ENCODE measurements around the gene POLR2E. TPM values are rescaled to one million over a fixed set of nuclear protein-coding genes. Genes with fewer than 3 reads are reported as not detected.
"Not testable (repeated sequence)": the region's sequence is repeated elsewhere in the genome, so short reads cannot be mapped to it uniquely, and the experiment has no call there.

Gene POLR2E
- polyA plus RNA-seq, 1 donor (not counting 4 experiments of a cell fraction or from before 2014, with no cell fraction given) = 178 TPM

DNA sequence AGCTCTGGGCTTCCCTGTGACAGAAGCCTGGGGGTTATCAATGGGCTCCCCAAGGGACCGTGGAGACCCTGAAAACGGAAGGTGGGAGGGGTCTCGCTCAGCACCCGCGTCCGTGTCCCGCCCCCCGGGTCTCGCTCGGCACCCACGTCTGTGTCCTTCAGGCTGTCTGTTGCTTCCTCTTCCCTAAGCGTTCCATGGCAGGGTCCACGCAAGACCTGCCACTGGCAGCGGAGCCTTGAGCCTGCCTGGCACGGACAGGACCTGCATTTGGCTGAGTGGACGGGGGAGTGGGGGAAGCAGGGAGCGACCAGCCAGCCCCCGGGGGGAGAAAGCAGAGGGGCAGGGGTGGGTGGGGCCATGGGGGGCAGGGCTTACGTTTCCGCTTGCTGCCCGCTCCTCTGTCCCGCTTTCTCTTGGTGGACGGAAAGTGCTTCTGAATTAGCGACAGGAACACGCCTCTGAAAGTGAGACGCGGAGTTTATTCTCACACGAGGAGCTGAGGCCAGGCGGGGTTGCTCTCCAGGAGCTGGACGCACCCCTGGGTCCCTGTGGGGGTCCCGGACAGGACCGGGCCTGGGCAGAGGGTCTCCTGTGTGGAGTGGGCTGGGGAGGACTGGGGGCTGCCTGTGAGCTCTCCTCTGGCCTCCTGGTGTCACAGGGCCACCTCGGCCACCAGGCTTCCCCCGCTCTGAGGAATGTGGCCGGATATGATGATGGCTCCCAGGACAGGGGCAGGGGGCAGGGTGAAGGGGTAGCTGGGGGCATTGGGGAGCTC is 20.7 kb upstream of the POLR2E start:
- no peak overlapping the region for H3K4me2 ChIP-seq (ENCODE audit: control insufficient read depth, extremely low read depth, insufficient read depth, low read depth, low read length)
- DNase-seq (ENCODE audit: low read depth, low spot score) (no peak), FAIRE-seq (no peak)
- no peaks in the 10 kb centered on the region for H3K9me1 ChIP-seq (ENCODE audit: control insufficient read depth, extremely low read depth, insufficient read depth, low read length)
- peaks cover 3% of the 10 kb centered on the region for H4K20me1 ChIP-seq (ENCODE audit: control insufficient read depth, extremely low read depth, insufficient read depth, low read length)
- peaks cover 5% of the 10 kb centered on the region for H3K4me1 ChIP-seq (ENCODE audit: control insufficient read depth, extremely low read depth, insufficient read depth, low read length)
- H3K27ac ChIP-seq (ENCODE audit: control insufficient read depth, insufficient read depth, low read length) = no peak overlapping the region
- TF ChIP-seq, protein P1, sequence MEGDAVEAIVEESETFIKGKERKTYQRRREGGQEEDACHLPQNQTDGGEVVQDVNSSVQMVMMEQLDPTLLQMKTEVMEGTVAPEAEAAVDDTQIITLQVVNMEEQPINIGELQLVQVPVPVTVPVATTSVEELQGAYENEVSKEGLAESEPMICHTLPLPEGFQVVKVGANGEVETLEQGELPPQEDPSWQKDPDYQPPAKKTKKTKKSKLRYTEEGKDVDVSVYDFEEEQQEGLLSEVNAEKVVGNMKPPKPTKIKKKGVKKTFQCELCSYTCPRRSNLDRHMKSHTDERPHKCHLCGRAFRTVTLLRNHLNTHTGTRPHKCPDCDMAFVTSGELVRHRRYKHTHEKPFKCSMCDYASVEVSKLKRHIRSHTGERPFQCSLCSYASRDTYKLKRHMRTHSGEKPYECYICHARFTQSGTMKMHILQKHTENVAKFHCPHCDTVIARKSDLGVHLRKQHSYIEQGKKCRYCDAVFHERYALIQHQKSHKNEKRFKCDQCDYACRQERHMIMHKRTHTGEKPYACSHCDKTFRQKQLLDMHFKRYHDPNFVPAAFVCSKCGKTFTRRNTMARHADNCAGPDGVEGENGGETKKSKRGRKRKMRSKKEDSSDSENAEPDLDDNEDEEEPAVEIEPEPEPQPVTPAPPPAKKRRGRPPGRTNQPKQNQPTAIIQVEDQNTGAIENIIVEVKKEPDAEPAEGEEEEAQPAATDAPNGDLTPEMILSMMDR (optimal IDR thresholded peaks at IDR 0.05 in 1 of 3, IDR thresholded peaks at IDR 0.05 in 1 of 3, conservative IDR thresholded peaks at IDR 0.05 in 1 of 3; ENCODE audit: extremely low read depth in 1 of 3, insufficient read depth in 2 of 3, low read length in 3 of 3) = no peak
- no peak for TF ChIP-seq EZH2 (IDR thresholded peaks at IDR 0.05; ENCODE audit: low read length)
- H3K79me2 ChIP-seq (ENCODE audit: control insufficient read depth, insufficient read depth, low read length) = no peaks in the 10 kb centered on the region
- peaks cover 35 to 38% of the 10 kb centered on the region in 2 experiments for H3K36me3 ChIP-seq (ENCODE audit: control insufficient read depth in 2 of 2, extremely low read depth in 1 of 2, insufficient read depth in 2 of 2, low read length in 2 of 2)
- H3K9me3 ChIP-seq (ENCODE audit: control insufficient read depth, low read depth, low read length) = no peaks in the 10 kb centered on the region
- H3K27me3 ChIP-seq (ENCODE audit: control insufficient read depth, extremely low read depth, insufficient read depth, low read length) = no peaks in the 10 kb centered on the region
- no peak overlapping the region for H3K9ac ChIP-seq (ENCODE audit: control insufficient read depth, extremely low read depth, insufficient read depth, low read length)
- dilution Hi-C loops (cut with MboI; ENCODE audit: extremely low pct_ligation_motif_present, low sequenced_read_pairs) = no loop called here
- no peak overlapping the region for H2AFZ ChIP-seq (ENCODE audit: control insufficient read depth, low read length)
- no peak overlapping the region for H3K4me3 ChIP-seq (ENCODE audit: control insufficient read depth in 2 of 3, extremely low read depth in 1 of 3, insufficient read depth in 2 of 3, low read depth in 1 of 3, low read length in 3 of 3)

DNA sequence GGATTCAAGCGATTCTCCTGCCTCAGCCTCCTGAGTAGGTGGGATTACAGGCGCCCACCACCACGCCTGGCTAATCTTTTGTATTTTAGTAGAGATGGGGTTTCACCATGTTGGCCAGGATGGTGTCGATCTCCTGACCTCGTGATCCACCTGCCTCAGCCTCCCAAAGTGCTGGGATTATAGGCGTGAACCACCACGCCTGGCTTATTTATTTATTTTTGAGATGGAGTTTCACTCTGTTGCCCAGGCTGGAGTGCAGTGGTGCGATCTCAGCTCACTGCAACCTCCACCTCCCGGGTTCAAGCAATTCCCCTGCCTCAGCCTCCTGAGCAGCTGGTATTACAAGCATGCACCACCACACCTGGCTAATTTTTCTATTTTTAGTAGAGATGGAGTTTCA is 19.6 kb upstream of the POLR2E start:
- peaks cover 34 to 36% of the 10 kb centered on the region in 2 experiments for H3K36me3 ChIP-seq (ENCODE audit: control insufficient read depth in 2 of 2, extremely low read depth in 1 of 2, insufficient read depth in 2 of 2, low read length in 2 of 2)

More for the DNA sequence above, 19.6 kb upstream of the POLR2E start:
- dilution Hi-C loops (cut with MboI; ENCODE audit: extremely low pct_ligation_motif_present, low sequenced_read_pairs); DNase-seq (ENCODE audit: low read depth, low spot score); H3K27ac ChIP-seq (ENCODE audit: control insufficient read depth, insufficient read depth, low read length); H2AFZ ChIP-seq (ENCODE audit: control insufficient read depth, low read length); H3K4me3 ChIP-seq (ENCODE audit: control insufficient read depth in 2 of 3, extremely low read depth in 1 of 3, insufficient read depth in 2 of 3, low read depth in 1 of 3, low read length in 3 of 3); H3K4me2 ChIP-seq (ENCODE audit: control insufficient read depth, extremely low read depth, insufficient read depth, low read depth, low read length); H4K20me1 ChIP-seq (ENCODE audit: control insufficient read depth, extremely low read depth, insufficient read depth, low read length); H3K27me3 ChIP-seq (ENCODE audit: control insufficient read depth, extremely low read depth, insufficient read depth, low read length); H3K9me3 ChIP-seq (ENCODE audit: control insufficient read depth, low read depth, low read length); H3K9ac ChIP-seq (ENCODE audit: control insufficient read depth, extremely low read depth, insufficient read depth, low read length); FAIRE-seq; H3K9me1 ChIP-seq (ENCODE audit: control insufficient read depth, extremely low read depth, insufficient read depth, low read length); H3K4me1 ChIP-seq (ENCODE audit: control insufficient read depth, extremely low read depth, insufficient read depth, low read length); H3K79me2 ChIP-seq (ENCODE audit: control insufficient read depth, insufficient read depth, low read length): not testable (repeated sequence)
